KOPT-K1 (cell line): ENCODE data around the gene PTPRU.

Experiments used
- H3K27ac ChIP-seq: fragments of 200-600 bp; sonication (generic); 2 replicates; pipeline ENCODE4 v1.5.1; 2016; ENCODE audit warnings: antibody characterized with exemption, mild to moderate bottlenecking, low read depth, low read length; ENCODE audit not compliant: poor library complexity, severe bottlenecking
- H3K36me3 ChIP-seq: fragments of 200-600 bp; sonication (generic); 2 replicates; pipeline ENCODE4 v1.5.1; 2017; ENCODE audit warnings: antibody characterized with exemption, mild to moderate bottlenecking, low read length, moderate library complexity; ENCODE audit not compliant: insufficient read depth
- H3K9me3 ChIP-seq: fragments of 200-600 bp; sonication (generic); 2 replicates; pipeline ENCODE4 v1.5.1; 2017; ENCODE audit warnings: antibody characterized with exemption, low read length, mild to moderate bottlenecking; ENCODE audit not compliant: insufficient read depth, poor library complexity, severe bottlenecking

The PTPRU gene

DNA sequence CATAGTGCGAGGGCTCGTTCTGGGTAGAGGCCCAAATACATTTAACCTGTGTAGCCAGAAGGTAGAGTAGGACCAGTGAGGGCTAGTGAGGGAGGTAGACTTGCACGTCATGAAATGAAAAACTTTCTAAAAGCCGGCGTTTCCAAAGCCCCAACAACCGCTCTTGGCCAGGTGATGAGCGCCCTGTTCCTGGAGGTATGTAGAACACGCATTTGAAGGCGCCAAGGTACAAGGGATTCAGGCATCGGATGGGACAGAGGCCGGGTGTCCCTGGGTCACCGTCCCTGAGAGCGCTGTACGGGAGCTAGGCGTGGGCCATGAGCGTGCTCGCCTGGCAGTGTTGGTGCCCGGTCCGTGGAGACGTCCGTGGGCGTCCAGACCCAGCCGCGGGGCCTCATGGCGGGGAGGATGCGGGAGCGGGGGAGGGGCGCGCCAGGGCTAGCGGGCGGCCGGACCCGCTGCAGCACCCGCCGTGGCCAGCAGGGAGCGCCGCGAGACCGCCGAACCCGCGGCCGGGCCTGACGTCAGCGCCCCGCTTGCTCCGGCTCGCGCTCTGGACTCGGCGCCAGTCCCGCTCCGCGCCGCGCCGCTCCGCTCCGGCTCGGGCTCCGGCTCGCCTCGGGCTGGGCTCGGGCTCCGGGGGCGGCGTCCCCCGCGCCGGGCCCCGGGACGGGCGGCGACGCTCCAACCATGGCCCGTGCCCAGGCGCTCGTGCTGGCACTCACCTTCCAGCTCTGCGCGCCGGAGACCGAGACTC lies at the start of gene PTPRU:
TSS of gene PTPRU (plus strand) at position 568 of the 757 bp plus-strand sequence. CDS start at position 691, 123 bp downstream.
- no peaks in the 10 kb centered on the region for H3K9me3 ChIP-seq
- no peaks in the 10 kb centered on the region for H3K36me3 ChIP-seq
- peak within 1 kb of the TSS; percentile 51 for H3K27ac ChIP-seq

DNA sequence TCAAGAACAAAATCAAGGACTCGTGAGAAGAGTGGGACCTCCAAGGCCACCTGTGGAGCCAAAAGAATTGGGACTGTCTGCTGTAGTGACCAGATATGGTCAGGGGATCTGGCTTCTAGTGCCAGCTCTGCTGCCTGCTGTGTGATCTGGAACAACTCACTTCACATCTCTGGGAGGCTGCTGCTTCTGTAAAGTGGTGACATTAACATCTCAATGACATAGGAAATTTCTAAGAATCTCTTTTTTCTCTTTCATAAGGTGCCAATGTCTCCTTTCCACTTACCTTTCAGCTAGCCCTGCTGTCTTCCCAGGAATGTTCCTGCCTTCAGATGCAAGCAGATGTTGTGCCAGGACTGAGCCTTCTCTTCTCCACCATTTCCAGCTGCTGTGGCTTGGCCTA lies 49.6 kb upstream of the PTPRU start:
- H3K9me3 ChIP-seq: no peaks in the 10 kb centered on the region
- no peak overlapping the region for H3K27ac ChIP-seq
- no peaks in the 10 kb centered on the region for H3K36me3 ChIP-seq

DNA sequence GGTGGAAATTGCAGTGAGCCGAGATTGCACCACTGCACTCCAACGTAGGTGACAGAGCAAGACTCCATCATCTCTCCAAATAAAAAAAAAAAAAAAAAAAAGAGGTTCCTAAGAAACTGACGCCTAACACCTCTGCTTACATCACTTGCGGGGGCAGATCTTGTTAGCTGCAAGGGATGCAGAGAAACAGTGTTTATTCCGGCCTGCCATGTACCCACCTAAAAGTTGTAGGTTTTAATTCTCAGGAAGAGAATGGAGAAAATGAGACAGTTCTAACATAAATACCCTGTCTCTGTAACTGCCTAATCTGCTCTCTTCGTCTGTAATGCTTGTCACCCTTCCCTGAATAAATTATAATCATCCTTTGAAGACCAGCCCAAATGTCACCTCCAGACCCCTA lies 45.6 kb upstream of the PTPRU start:
- Histone ChIP-seq H3K9me3 (no peaks in the 10 kb centered on the region), H3K27ac (no peak overlapping the region), H3K36me3 (peaks cover 23% of the 10 kb centered on the region)

DNA sequence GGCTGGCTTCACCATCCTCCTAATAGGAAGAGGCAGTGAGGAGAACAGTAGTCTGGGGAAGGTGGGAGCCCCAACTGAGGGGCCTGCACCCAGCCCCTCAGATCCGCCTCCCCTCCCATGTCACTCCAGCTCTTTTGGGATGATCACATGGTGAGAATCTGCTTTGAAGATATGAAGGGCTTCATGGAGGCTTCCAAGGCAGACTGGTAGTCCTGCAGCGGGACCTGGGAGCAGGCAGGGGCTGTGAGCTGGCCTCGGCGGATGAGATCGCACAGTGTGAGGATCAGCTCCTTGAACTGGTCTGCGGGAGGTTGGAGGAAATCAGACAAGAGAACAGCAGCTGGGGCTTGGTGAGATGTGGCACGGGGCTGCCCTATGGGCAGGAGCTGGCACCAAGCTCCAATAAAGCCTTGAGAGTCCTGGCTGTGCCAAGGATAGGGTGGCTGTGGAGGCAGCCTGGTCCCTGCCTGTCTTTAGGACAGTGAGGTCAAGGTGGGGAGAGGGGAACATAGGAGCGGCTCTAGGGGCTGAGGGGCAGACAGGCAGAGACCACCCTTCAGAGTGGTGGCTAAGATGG lies 42.4 kb upstream of the PTPRU start:
- Histone ChIP-seq H3K9me3 (no peaks in the 10 kb centered on the region), H3K27ac (no peak overlapping the region), H3K36me3 (peaks cover 27% of the 10 kb centered on the region)

DNA sequence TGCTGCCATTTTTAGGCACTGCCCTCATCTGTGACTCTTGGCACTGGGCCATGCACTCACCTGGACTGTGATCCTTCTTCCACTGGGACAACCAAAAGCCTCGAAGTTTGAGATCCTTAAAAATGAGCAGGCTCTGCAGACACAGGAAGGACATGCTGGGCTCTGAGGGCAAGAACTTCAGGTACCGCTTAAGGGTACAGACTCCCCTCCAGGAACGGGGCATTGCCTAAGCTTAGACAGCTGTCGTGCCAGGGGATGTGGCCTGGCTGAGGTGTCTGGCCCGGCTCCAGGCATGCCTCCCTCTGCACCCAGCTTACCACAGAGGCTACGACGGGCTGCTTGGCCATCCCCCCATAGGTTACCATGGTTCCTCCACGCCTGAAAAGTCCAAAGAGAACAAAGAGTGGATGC lies 40.4 kb upstream of the PTPRU start:
- peaks cover 33% of the 10 kb centered on the region for H3K36me3 ChIP-seq
- H3K9me3 ChIP-seq: no peaks in the 10 kb centered on the region
- peak overlapping the region; percentile 24 for H3K27ac ChIP-seq

DNA sequence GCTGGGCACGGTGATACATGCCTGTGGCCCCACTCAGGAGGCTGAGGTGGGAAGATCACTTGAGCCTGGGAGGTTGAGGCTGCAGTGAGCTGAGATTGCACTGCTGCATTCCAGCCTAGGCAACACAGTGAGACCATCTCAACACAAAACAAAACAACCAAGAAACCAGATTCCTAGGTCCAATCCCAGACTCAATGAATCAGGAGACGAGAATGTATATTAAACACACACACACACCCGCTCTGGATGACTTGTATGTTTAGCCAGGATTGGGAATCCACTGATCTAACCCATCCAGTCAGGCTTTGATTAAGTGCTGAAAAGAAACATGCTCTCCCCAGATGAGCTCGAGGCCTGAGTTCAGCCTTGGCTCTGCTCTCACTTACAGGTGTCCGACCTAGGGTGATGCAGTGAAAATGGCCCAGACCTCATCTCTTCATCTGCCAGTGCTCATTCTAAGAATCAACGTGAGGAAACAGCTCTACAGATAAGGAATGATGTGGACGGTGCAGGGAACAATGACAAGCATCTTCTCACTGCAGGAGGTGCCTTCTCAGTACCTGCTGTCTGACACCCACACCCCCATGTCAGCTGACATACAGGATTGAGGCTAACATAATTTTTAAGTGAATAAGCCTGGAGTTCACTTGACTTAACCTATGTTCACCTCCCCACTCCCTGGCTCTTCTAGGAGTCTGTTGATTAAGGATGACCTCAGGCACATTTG lies 39.3 kb upstream of the PTPRU start:
- H3K36me3 ChIP-seq: peaks cover 33% of the 10 kb centered on the region
- no peaks in the 10 kb centered on the region for H3K9me3 ChIP-seq
- no peak overlapping the region for H3K27ac ChIP-seq

DNA sequence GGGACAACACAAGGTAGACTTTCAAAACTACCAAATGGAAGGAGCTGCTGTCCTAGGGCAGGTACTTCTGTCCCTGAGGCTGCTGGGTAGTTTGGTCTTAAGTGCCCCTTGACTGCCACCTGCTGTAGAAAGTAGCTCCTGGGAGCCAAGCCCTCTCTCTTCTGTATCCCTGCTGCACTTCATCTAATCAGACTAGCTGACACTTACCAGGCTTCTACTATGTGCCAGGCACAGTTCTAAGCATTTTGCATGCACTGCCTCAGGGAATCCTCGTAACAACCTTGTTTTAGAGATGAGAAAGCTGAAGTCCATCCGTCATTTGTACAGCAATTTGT lies 38.8 kb upstream of the PTPRU start:
- Histone ChIP-seq H3K36me3 (peaks cover 33% of the 10 kb centered on the region), H3K27ac (no peak overlapping the region)

DNA sequence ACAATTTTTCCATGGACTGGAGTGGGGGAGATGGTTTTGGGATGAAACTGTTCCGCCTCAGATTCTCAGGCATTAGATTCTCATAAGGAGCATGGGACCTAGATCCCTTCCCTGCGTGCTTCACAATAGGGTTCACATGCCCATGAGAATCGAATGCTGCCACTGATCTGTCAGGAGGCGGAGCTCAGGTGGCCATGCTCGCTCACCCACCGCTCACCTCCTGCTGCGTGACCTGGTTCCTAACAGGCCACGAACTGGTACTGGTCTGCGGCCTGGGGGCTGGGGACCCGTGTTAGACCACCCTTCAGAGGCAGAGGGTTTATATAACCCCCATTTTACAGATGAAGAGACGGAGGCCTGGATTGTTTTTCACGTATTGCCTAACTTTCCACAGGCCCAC lies 38.3 kb upstream of the PTPRU start:
- Histone ChIP-seq H3K9me3 (no peaks in the 10 kb centered on the region), H3K27ac (no peak overlapping the region), H3K36me3 (peaks cover 33% of the 10 kb centered on the region)

More for the DNA sequence above, 38.8 kb upstream of the PTPRU start:
- H3K9me3 ChIP-seq: no peaks in the 10 kb centered on the region

DNA sequence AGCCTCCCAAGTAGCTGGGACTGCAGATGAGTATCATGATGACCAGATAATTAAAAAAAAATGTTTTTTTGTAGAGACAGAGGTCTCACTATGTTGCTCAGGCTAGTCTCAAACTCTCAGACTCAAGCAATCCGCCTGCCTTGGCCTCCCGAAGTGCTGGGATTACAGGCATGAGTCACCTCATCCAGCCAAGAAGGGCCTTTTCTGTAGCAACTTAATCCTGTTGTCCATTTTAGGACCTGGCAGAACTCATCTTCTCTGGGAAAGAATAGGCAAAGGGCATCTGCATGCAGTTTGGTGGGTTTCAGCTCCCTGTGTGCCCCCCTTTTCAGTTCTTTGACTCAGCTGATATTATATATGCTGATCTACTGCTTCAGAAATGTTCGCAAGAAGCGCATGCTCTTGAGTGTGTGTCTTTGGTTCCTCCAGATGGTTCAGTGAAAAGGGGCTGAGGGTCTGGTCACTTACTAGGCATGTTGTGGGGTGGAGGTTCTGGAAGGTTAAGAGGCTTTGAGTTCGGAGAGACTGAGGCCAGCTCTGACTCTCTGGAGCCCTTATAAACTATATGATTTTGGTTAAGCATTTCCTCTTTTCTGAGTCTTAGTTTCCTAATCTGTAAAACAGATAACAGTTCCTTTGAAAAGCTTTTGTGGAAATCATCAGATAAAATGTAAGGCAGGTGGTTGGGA lies 35.3 kb upstream of the PTPRU start:
- Histone ChIP-seq H3K9me3 (no peaks in the 10 kb centered on the region), H3K36me3 (peaks cover 27% of the 10 kb centered on the region), H3K27ac (peak overlapping the region; percentile 88)

DNA sequence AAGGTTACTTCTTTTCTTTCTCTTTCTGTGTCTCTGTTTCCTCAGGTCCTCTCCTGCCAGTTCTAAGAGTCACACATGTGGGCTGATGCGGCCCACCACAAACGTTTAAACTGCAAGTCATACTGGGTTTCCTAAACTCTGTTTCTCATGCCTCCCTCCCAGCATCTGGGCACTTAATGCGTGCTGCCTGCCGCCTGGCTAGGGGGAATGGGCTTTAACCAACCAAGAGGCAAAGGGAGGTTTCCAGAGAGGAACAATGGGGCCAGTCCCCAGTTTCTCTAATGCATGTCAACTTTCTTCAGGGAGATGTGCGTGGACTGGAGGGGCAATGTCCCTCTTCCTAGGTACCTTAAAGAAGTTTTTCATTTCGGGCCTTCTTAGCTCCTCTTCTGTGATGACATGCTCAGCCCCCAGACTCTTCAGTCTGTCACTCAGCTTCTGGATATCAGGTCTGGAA lies 34.7 kb upstream of the PTPRU start:
- Histone ChIP-seq H3K36me3 (peaks cover 33% of the 10 kb centered on the region), H3K27ac (peak overlapping the region; percentile 88), H3K9me3 (no peaks in the 10 kb centered on the region)

DNA sequence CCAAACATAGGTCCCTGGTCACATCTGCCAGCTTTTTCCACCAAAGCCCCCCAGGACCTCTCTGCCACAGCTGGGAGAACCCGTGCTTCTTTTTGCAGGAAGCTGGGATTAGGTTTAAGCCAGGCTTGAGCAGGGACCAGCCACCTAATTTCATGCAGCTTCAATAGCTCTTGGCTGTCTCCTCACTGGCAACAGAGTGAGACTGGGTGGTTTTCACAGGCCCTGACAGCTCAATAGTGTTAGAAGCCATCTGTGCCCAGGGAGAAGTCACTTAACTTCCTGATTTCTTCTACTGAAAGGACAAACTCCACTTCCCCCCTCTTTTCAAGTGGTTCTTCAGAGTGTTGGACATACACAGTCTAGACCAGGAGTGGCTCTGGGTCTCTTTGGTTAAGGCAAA lies 34.3 kb upstream of the PTPRU start:
- H3K36me3 ChIP-seq: peaks cover 35% of the 10 kb centered on the region
- H3K27ac ChIP-seq: peak overlapping the region; percentile 88
- no peaks in the 10 kb centered on the region for H3K9me3 ChIP-seq

DNA sequence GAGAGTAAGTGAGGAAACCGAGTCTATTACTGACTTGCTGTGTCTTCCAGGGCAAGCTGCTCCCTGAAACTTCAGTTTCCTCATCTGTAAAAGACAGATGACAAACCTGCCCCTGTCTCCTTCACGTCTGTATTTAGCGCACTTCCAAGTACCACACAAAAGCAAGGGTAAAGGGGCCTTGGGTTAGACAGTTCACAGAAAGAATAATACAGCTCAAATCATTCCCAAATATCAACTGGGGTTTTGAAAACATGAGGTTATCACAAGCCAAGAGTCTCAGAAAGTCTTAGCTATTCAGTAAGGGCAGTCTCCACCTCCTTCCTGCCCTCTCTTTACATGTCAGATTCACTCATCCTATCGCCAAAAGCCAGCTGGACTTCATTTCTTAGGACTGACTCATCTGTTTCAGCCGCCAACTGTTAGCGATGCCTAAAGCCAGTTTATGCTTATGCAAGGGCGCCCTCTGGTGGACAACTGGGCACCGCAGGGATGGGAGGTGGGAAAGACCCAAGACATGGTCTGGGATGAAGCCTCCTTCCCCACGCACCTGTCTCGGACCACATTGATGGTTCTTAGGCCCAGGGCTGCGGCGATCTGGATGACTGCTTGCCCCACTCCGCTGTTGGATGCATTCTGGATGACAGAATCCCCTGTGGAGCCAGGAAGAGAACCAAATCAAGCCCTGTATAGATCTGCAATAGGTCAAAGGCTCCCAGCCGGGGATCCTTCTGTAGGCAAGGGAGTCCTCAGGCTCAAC lies 33.6 kb upstream of the PTPRU start:
- Histone ChIP-seq H3K9me3 (no peaks in the 10 kb centered on the region), H3K36me3 (peaks cover 35% of the 10 kb centered on the region), H3K27ac (peak overlapping the region; percentile 88)

DNA sequence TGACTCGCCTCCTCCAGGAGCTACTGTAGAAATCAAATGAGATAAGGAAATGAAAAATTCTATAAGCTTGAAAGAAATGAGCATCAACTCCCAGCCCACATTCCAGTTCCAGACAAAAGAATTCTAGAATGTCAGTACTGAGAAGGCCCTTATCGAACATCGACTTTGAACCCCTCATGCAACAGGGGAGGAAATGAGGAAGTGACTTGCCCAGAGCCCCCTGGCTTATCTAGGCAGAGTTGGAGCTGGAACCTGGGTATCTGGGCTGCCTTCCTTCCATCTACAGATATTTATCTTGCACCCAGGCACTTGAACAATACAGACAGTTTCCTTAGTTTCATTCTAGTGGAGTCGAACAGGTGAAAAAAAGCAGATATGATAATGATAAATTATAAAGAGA lies 27.9 kb upstream of the PTPRU start:
- Histone ChIP-seq H3K36me3 (peaks cover 60% of the 10 kb centered on the region), H3K9me3 (no peaks in the 10 kb centered on the region)

DNA sequence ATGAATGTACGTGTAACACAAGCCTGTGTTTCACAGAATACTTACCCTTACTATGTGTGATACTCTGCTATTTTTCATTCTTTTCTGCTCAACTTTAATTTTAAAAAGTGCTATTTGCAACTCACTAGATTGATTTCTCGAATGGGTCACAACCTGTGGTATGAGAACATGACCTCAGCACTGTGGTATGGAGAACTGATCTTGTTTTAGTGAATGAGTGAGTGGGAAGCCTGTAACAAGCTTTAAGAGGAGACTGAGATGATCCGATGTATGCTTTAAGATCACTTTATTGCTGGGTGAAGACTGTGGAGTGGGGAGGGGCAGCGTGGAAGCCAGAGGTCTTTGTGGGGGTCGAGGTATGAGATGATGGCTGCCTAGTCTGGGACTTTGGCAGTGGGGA lies 27.1 kb upstream of the PTPRU start:
- Histone ChIP-seq H3K9me3 (no peaks in the 10 kb centered on the region), H3K27ac (no peak overlapping the region), H3K36me3 (peaks cover 60% of the 10 kb centered on the region)

More for the DNA sequence above, 27.9 kb upstream of the PTPRU start:
- H3K27ac ChIP-seq: no peak overlapping the region
